Measurements from ENCODE around the gene IRF7.

DNA sequence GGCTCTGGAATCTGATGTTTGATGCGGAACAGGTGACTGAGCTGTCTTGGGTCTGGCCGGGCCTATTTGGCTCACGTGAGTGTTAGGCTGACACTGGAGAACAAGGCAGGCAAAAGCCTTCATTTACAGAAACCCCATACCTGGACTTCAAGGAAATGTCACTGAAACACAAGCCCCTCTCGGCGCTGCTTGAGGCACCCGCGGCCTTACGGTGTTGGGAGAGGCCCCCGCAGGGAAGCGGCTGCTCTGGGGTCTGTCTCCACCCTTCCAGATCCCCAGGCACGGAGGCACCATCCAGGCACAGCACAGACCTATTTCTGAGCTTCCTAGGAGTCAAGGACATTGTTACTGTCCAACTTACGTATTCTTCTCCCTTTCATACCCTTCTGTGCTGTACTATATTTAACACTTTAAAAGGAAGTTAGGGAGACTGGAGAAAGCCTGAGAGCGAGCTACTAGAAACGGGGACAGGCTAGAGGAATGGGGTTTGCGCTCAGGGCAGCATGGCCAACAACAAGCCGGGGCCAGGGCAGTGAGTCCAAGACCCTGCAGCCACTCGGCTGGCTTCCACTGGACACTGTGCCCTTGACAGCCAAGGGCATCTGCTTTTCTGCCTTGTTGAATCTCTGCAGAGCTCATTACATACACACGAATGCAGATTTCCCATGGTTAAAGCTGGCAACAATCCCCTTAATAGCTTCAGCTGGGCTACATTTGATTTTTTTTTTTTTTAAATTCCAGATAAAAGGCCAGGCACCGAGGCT lies 45.1 kb upstream of the IRF7 start:
- TF ChIP-seq EZH2 (IDR thresholded peaks at IDR 0.05; ENCODE audit: borderline replicate concordance, low read depth, low read length, poor library complexity, severe bottlenecking): no peak
- TF ChIP-seq, protein P1, sequence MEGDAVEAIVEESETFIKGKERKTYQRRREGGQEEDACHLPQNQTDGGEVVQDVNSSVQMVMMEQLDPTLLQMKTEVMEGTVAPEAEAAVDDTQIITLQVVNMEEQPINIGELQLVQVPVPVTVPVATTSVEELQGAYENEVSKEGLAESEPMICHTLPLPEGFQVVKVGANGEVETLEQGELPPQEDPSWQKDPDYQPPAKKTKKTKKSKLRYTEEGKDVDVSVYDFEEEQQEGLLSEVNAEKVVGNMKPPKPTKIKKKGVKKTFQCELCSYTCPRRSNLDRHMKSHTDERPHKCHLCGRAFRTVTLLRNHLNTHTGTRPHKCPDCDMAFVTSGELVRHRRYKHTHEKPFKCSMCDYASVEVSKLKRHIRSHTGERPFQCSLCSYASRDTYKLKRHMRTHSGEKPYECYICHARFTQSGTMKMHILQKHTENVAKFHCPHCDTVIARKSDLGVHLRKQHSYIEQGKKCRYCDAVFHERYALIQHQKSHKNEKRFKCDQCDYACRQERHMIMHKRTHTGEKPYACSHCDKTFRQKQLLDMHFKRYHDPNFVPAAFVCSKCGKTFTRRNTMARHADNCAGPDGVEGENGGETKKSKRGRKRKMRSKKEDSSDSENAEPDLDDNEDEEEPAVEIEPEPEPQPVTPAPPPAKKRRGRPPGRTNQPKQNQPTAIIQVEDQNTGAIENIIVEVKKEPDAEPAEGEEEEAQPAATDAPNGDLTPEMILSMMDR (conservative IDR thresholded peaks at IDR 0.05; ENCODE audit: low read depth, low read length): no peak

Measured in A673 (cell line).